Activated CD4-positive, alpha-beta T cell treated with anti-CD3 and anti-CD28 coated beads, Interleukin-2, amount 10 ng/mL, durations not matched to agents 7 days and 5 days (primary cell): Measurements from ENCODE around the gene AP2M1. TPM values are rescaled to one million over a fixed set of nuclear protein-coding genes. Genes with fewer than 3 reads are reported as not detected.

Experiments
- CTCF ChIA-PET: fragments of 350-600 bp; sonication (Branson Sonifier 250); formaldehyde crosslinking; loops from one replicate; lab custom pipeline; 2021; ENCODE audit warnings: antibody characterized with exemption; lab: Charles Lee
- POLR2A ChIA-PET: fragments of 350-600 bp; sonication (Branson Sonifier 250); formaldehyde crosslinking; loops from one replicate; lab custom pipeline; 2021; ENCODE audit warnings: antibody characterized with exemption; lab: Charles Lee
- DNase-seq: peaks from one replicate; pipeline ENCODE4 v3.0.0-alpha.2; 2020
- H3K27ac Mint-ChIP-seq: one replicate; pipeline ENCODE4 v1.8.0; 2021; ENCODE audit warnings: mild to moderate bottlenecking, moderate library complexity, mixed read lengths
- H3K27me3 Mint-ChIP-seq: one replicate; pipeline ENCODE4 v1.8.0; 2021; ENCODE audit warnings: mixed read lengths
- H3K36me3 Mint-ChIP-seq: one replicate; pipeline ENCODE4 v1.8.0; 2021; ENCODE audit warnings: low read depth, mixed read lengths
- H3K4me1 Mint-ChIP-seq: one replicate; pipeline ENCODE4 v1.8.0; 2021; ENCODE audit warnings: mixed read lengths
- H3K4me3 Mint-ChIP-seq: one replicate; pipeline ENCODE4 v1.8.0; 2021; ENCODE audit warnings: mild to moderate bottlenecking, moderate library complexity, mixed read lengths
- H3K9me3 Mint-ChIP-seq: one replicate; pipeline ENCODE4 v1.8.0; 2021; ENCODE audit warnings: mixed read lengths
- total RNA-seq, 2 experiments: library from RNA; stranded (reverse); gene quantifications; one replicate each; pipeline ENCODE4 v1.2.3, GENCODE V29; 2021

AP2M1 gene
- total RNA-seq, 2 experiments from 2014 or later: 222 to 223 TPM

- H3K36me3 Mint-ChIP-seq: no peaks in the 10 kb centered on the region
- no peaks in the 10 kb centered on the region for H3K4me1 Mint-ChIP-seq
- no peaks in the 10 kb centered on the region for H3K9me3 Mint-ChIP-seq
- POLR2A ChIA-PET: interaction anchor here (0.6 kb wide), 1 partner anchor 16 kb away, joined by 3 read pairs; no protein-coding TSS in a partner anchor
- H3K27ac Mint-ChIP-seq: no peak overlapping the region
- H3K27me3 Mint-ChIP-seq: peaks cover 14% of the 10 kb centered on the region
- CTCF ChIA-PET: interaction anchor here (0.7 to 0.8 kb wide), 2 partner anchors 14 to 21 kb away, joined by 3 read pairs; no protein-coding TSS in a partner anchor
- no peak overlapping the region for H3K4me3 Mint-ChIP-seq
- no peak for DNase-seq
These were observed 37.1 kb downstream of the AP2M1 start for GRCh38 chr3:184211718-184212117.

- no peak overlapping the region for H3K4me3 Mint-ChIP-seq
- H3K27me3 Mint-ChIP-seq: peaks cover 6% of the 10 kb centered on the region
- ChIA-PET POLR2A (no interaction called here), CTCF (interaction anchor here (0.6 to 0.8 kb wide), 2 partner anchors 9 to 42 kb away, joined by 3 to 4 read pairs; no protein-coding TSS in a partner anchor)
- no peaks in the 10 kb centered on the region for H3K4me1 Mint-ChIP-seq
- no peak for DNase-seq
- H3K36me3 Mint-ChIP-seq: no peaks in the 10 kb centered on the region
- no peak overlapping the region for H3K27ac Mint-ChIP-seq
- no peaks in the 10 kb centered on the region for H3K9me3 Mint-ChIP-seq
These were observed 44.2 kb downstream of the AP2M1 start for GRCh38 chr3:184218814-184219213.

GRCh38 chr3:184222521-184222920 is 47.9 kb downstream of the AP2M1 start:
- ChIA-PET CTCF (no interaction called here), POLR2A (no interaction called here)
- Mint-ChIP-seq H3K27me3 (peaks cover 20% of the 10 kb centered on the region), H3K27ac (no peak overlapping the region), H3K9me3 (no peaks in the 10 kb centered on the region), H3K36me3 (no peaks in the 10 kb centered on the region), H3K4me3 (no peak overlapping the region), H3K4me1 (no peaks in the 10 kb centered on the region)
- DNase-seq: no peak

GRCh38 chr3:184223946-184224345 is 49.3 kb downstream of the AP2M1 start:
- DNase-seq: no peak
- POLR2A ChIA-PET: no interaction called here
- CTCF ChIA-PET: no interaction called here
- H3K4me3 Mint-ChIP-seq: no peak overlapping the region
- no peaks in the 10 kb centered on the region for H3K9me3 Mint-ChIP-seq
- no peak overlapping the region for H3K27ac Mint-ChIP-seq
- H3K4me1 Mint-ChIP-seq: peaks cover 4% of the 10 kb centered on the region
- no peaks in the 10 kb centered on the region for H3K36me3 Mint-ChIP-seq
- H3K27me3 Mint-ChIP-seq: peaks cover 35% of the 10 kb centered on the region

- peaks cover 56% of the 10 kb centered on the region for H3K27me3 Mint-ChIP-seq
- no peaks in the 10 kb centered on the region for H3K36me3 Mint-ChIP-seq
- H3K4me3 Mint-ChIP-seq: no peak overlapping the region
- ChIA-PET CTCF (interaction anchor here (0.7 to 3.1 kb wide), 17 partner anchors 9 to 329 kb away, joined by 3 to 16 read pairs (median 4); partner anchors contain the start of gene EEF1AKMT4), POLR2A (no interaction called here)
- DNase-seq: peak; percentile 59
- peaks cover 10% of the 10 kb centered on the region for H3K4me1 Mint-ChIP-seq
- H3K9me3 Mint-ChIP-seq: no peaks in the 10 kb centered on the region
- no peak overlapping the region for H3K27ac Mint-ChIP-seq
These were observed 52.9 kb downstream of the AP2M1 start for GRCh38 chr3:184227481-184227935.

- ChIA-PET CTCF (interaction anchor here (0.8 to 2.9 kb wide), 13 partner anchors 9 to 330 kb away, joined by 3 to 16 read pairs (median 4); partner anchors contain the start of gene ABCF3), POLR2A (interaction anchor here (0.6 kb wide), 1 partner anchor 77 kb away, joined by 3 read pairs; no protein-coding TSS in a partner anchor)
- no peak overlapping the region for H3K27ac Mint-ChIP-seq
- H3K4me1 Mint-ChIP-seq: peaks cover 10% of the 10 kb centered on the region
- no peak for DNase-seq
- H3K4me3 Mint-ChIP-seq: peak overlapping the region; percentile 50
- H3K27me3 Mint-ChIP-seq: peaks cover 57% of the 10 kb centered on the region
- H3K9me3 Mint-ChIP-seq: no peaks in the 10 kb centered on the region
- no peaks in the 10 kb centered on the region for H3K36me3 Mint-ChIP-seq
These were observed 53.9 kb downstream of the AP2M1 start for GRCh38 chr3:184228376-184229137.

GRCh38 chr3:184229394-184230080 is 54.9 kb downstream of the AP2M1 start, which contains the start of gene VWA5B2:
Gene VWA5B2 (plus strand): TSS chr3:184229585. CDS start chr3:184230529, 944 bp downstream.
- H3K4me1 Mint-ChIP-seq: peaks cover 10% of the 10 kb centered on the region
- H3K9me3 Mint-ChIP-seq: no peaks in the 10 kb centered on the region
- peak within 1 kb of the TSS; percentile 50 for H3K4me3 Mint-ChIP-seq
- H3K36me3 Mint-ChIP-seq: no peaks in the 10 kb centered on the region
- ChIA-PET CTCF (interaction anchor here (1.0 to 1.4 kb wide), 3 partner anchors 14 to 21 kb away, joined by 3 to 5 read pairs (median 4); no protein-coding TSS in a partner anchor), POLR2A (no interaction called here)
- H3K27ac Mint-ChIP-seq: no peak within 1 kb of the TSS
- peaks cover 53% of the 10 kb centered on the region for H3K27me3 Mint-ChIP-seq
- peak; percentile 55 for DNase-seq

GRCh38 chr3:184230081-184230602 is 55.5 kb downstream of the AP2M1 start:
- peaks cover 10% of the 10 kb centered on the region for H3K4me1 Mint-ChIP-seq
- no peaks in the 10 kb centered on the region for H3K9me3 Mint-ChIP-seq
- ChIA-PET CTCF (interaction anchor here (1.0 to 1.4 kb wide), 3 partner anchors 14 to 20 kb away, joined by 3 to 5 read pairs (median 4); no protein-coding TSS in a partner anchor), POLR2A (no interaction called here)
- no peak overlapping the region for H3K27ac Mint-ChIP-seq
- no peaks in the 10 kb centered on the region for H3K36me3 Mint-ChIP-seq
- DNase-seq: no peak
- no peak overlapping the region for H3K4me3 Mint-ChIP-seq
- peaks cover 52% of the 10 kb centered on the region for H3K27me3 Mint-ChIP-seq

- Mint-ChIP-seq H3K36me3 (no peaks in the 10 kb centered on the region), H3K9me3 (no peaks in the 10 kb centered on the region)
These were observed 56.2 kb downstream of the AP2M1 start for GRCh38 chr3:184230603-184231528.

GRCh38 chr3:184231671-184232070 is 57.0 kb downstream of the AP2M1 start:
- DNase-seq: no peak
- H3K9me3 Mint-ChIP-seq: no peaks in the 10 kb centered on the region
- CTCF ChIA-PET: interaction anchor here (1.1 kb wide), 1 partner anchor 17 kb away, joined by 3 read pairs; no protein-coding TSS in a partner anchor
- POLR2A ChIA-PET: no interaction called here
- H3K27ac Mint-ChIP-seq: no peak overlapping the region
- peaks cover 42% of the 10 kb centered on the region for H3K27me3 Mint-ChIP-seq
- peaks cover 10% of the 10 kb centered on the region for H3K4me1 Mint-ChIP-seq
- H3K36me3 Mint-ChIP-seq: no peaks in the 10 kb centered on the region
- peak overlapping the region; percentile 8 for H3K4me3 Mint-ChIP-seq

More at GRCh38 chr3:184230603-184231528, 56.2 kb downstream of the AP2M1 start:
- Mint-ChIP-seq H3K27ac (no peak overlapping the region), H3K4me1 (peaks cover 10% of the 10 kb centered on the region), H3K27me3 (peaks cover 47% of the 10 kb centered on the region), H3K4me3 (peak overlapping the region; percentile 8)
- no peak for DNase-seq
- ChIA-PET POLR2A (no interaction called here), CTCF (interaction anchor here (1.1 to 1.4 kb wide), 2 partner anchors 16 to 19 kb away, joined by 3 read pairs; no protein-coding TSS in a partner anchor)

GRCh38 chr3:184233127-184233843 is 58.6 kb downstream of the AP2M1 start:
- peaks cover 10% of the 10 kb centered on the region for H3K4me1 Mint-ChIP-seq
- no peak overlapping the region for H3K27ac Mint-ChIP-seq
- peaks cover 32% of the 10 kb centered on the region for H3K27me3 Mint-ChIP-seq
- H3K9me3 Mint-ChIP-seq: no peaks in the 10 kb centered on the region
- ChIA-PET POLR2A (no interaction called here), CTCF (interaction anchor here (1.0 kb wide), 1 partner anchor 84 kb away, joined by 4 read pairs; no protein-coding TSS in a partner anchor)
- no peaks in the 10 kb centered on the region for H3K36me3 Mint-ChIP-seq
- H3K4me3 Mint-ChIP-seq: no peak overlapping the region
- no peak for DNase-seq
